ENCODE measurements around the gene NOXA1.

DNA sequence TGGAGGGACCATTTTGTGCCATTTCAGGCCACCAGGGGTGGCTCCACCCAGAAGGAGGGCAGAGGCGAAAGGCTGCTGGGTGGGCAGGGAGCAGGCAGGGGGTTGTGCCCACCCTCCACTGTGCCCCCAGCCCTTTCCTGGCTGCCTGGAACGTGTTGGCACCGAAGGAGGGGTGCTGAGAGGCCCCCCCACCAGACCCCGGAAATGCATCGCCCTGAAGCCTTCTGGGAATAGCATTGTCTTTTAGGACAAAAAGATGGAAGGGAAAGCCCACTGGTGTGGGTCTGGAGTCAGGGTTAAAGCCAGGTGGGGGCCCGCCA lies 5.1 kb downstream of the NOXA1 start:
- TF ChIP-seq ZNF551 (CRISPR knock-in tag; IDR thresholded peaks at IDR 0.05) (no peak), DNMT1 (IDR thresholded peaks at IDR 0.05) (no peak), PPARD (CRISPR knock-in tag; IDR thresholded peaks at IDR 0.05) (no peak), HNRNPLL (IDR thresholded peaks at IDR 0.05; ENCODE audit: low read depth, low read length, poor library complexity, severe bottlenecking) (no peak)
- TF ChIP-seq, protein P1, sequence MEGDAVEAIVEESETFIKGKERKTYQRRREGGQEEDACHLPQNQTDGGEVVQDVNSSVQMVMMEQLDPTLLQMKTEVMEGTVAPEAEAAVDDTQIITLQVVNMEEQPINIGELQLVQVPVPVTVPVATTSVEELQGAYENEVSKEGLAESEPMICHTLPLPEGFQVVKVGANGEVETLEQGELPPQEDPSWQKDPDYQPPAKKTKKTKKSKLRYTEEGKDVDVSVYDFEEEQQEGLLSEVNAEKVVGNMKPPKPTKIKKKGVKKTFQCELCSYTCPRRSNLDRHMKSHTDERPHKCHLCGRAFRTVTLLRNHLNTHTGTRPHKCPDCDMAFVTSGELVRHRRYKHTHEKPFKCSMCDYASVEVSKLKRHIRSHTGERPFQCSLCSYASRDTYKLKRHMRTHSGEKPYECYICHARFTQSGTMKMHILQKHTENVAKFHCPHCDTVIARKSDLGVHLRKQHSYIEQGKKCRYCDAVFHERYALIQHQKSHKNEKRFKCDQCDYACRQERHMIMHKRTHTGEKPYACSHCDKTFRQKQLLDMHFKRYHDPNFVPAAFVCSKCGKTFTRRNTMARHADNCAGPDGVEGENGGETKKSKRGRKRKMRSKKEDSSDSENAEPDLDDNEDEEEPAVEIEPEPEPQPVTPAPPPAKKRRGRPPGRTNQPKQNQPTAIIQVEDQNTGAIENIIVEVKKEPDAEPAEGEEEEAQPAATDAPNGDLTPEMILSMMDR (IDR thresholded peaks at IDR 0.05 in 2 of 3, conservative IDR thresholded peaks at IDR 0.05 in 1 of 3; ENCODE audit: insufficient read depth in 2 of 3, low read depth in 1 of 3, low read length in 3 of 3), result no peak
- TF ChIP-seq, protein P2, sequence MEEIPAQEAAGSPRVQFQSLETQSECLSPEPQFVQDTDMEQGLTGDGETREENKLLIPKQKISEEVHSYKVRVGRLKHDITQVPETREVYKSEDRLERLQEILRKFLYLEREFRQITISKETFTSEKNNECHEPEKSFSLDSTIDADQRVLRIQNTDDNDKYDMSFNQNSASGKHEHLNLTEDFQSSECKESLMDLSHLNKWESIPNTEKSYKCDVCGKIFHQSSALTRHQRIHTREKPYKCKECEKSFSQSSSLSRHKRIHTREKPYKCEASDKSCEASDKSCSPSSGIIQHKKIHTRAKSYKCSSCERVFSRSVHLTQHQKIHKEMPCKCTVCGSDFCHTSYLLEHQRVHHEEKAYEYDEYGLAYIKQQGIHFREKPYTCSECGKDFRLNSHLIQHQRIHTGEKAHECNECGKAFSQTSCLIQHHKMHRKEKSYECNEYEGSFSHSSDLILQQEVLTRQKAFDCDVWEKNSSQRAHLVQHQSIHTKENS (CRISPR knock-in tag; IDR thresholded peaks at IDR 0.05), result no peak
- TF ChIP-seq, protein P3, sequence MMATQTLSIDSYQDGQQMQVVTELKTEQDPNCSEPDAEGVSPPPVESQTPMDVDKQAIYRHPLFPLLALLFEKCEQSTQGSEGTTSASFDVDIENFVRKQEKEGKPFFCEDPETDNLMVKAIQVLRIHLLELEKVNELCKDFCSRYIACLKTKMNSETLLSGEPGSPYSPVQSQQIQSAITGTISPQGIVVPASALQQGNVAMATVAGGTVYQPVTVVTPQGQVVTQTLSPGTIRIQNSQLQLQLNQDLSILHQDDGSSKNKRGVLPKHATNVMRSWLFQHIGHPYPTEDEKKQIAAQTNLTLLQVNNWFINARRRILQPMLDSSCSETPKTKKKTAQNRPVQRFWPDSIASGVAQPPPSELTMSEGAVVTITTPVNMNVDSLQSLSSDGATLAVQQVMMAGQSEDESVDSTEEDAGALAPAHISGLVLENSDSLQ (IDR thresholded peaks at IDR 0.05), result no peak
